GM21786 (cell line): ENCODE data around the gene KCNE4.

ENCODE experiments used
- ATAC-seq: cut with Tn5 transposase; IDR thresholded peaks from one replicate; pipeline ENCODE4 v1.9.1; 2021; ENCODE audit not compliant: unreplicated experiment

Gene KCNE4, protein sequence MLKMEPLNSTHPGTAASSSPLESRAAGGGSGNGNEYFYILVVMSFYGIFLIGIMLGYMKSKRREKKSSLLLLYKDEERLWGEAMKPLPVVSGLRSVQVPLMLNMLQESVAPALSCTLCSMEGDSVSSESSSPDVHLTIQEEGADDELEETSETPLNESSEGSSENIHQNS

DNA sequence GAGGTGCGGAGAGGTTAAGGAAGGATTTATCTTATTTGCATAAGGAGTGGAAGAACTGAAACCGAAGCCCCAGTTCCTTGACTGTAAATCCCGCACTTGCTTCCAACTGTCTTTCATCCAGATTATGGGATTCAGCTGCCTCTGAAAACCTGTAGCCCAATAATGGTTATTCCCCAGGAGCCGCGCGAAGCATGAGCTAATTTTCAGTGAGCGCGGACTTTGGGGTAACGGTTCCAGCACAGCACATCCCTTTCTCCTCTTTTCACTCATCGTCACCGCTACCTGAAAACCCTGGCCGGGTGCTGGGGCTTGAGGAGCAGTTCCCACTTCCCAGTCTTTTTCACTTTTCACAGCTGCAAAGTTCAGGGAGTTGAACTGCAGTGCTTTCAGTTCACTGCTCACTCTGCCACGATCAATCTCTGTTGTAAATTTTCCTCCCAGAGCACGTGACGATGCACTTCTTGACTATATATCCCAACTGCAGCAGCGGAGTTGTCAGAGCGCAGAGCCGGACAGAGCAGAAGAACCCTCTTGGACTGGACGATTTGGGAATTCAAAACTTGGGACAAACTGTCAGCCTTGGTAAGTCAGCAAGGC, at the start of gene KCNE4:
Gene KCNE4, plus strand, starts transcription at position 498 of the 597 bp plus-strand sequence. CDS start 641 bp downstream, outside the sequence.
- ATAC-seq = no peak

DNA sequence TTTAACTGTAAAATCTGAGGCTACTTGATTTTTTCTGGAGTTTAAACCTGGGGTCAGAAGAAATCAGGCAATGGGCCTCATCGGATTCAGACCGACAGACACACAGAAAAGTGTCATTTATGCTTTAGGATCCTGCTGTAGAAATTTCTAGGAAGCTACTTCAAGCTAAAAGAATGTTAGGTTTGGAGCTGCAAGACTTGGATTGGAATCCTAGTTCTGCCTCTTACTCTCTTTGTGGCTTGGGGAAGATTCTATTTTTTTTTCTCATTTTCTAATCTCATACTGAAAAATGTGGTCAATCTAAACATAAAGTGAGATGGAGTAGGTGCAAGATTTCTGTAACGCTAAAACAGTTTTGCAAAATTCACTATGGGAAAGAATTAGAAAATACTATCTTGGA, 48.8 kb upstream of the KCNE4 start:
- no peak for ATAC-seq

DNA sequence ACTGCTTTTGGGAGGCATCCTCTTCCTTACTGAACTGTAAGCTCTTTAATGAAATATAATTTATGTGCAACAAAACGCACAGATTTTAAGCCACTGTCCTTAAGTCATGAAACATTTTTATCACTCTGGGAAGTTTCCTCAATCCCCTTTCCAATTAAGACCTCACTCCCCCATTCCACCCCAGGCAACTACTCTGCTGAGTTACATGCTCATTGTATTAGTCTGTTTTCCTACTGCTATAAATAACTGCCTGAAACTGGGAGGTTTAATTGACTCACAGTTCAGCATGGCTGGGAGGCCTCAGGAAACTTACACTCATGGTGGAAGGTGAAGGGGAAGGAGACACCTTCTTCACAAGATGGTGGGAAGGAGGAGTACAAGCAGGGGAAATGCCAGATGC, 46.5 kb upstream of the KCNE4 start:
- no peak for ATAC-seq

DNA sequence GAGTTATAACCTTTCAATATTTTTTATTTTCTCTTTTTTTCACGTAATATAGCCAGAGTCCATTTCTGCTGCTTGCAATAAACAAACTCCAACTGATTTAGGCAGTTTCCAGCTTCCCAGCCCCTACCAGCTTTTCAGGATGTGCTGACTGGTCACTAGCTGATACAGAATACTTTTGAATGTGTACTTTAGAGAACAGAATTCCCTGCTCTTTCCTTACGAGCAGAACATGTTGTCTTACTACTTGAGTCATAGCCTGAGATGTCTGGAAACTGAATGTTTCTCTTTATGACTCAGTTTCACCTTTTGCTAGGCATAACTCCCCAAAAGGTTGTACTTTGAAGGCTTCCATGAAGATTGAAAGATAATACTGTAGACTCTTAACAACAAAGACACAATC, 44.5 kb upstream of the KCNE4 start:
- no peak for ATAC-seq

DNA sequence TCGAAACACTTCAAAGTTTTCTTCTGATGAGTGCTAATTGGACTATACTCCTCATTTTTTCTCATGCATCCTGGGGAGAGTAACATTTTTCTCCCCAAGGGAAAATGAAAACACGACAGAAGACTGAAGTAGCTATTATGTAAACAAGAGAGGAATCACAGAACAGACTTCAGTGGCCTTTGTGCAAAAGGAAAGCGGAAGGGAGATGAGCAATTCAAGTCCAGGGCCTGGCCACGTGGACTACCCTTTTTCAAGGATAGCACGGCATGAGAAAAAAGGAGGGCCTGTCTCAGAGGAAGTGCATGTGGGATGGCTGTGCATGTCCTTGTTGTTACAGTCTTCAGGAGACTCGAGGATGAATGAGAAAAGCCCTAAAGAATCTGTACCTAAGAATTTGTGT, 43.8 kb upstream of the KCNE4 start:
- no peak for ATAC-seq

DNA sequence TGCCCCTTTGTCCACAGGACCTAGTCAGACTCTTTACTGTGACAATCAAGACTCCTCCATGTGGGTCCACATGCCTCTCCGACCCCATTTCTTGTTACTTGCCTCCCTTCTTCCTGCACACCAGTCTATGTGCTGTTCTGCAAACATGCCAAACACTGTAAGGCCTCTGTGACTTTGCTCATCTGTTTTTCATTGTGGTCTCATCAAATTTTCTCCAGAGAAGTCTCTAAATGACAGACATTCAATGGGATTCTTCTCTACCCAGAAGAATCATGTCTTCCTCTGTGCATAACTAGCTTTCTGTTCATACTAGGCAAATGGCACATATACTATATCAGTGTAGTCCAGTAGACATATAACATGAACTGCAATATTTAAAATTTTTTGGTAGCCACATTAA, 43.0 kb upstream of the KCNE4 start:
- no peak for ATAC-seq

DNA sequence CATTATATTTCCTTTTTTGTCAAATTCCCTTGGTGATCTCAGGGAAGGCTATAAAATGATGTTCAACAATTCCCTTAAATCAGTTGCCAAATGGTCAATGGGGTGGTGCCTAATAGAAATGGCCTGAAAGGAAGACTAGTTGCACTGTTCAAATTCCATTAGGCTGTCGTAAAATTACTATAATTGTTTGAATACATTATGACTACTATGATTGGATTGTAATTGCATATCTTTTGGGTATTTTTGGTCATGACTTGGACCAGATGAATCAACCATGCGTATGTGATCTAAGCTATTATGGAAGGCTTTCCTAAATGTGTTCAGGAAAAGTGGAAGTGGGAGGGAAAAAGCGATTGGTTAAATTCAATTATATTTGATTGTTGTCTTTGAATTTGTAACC, 41.3 kb upstream of the KCNE4 start:
- ATAC-seq = no peak

DNA sequence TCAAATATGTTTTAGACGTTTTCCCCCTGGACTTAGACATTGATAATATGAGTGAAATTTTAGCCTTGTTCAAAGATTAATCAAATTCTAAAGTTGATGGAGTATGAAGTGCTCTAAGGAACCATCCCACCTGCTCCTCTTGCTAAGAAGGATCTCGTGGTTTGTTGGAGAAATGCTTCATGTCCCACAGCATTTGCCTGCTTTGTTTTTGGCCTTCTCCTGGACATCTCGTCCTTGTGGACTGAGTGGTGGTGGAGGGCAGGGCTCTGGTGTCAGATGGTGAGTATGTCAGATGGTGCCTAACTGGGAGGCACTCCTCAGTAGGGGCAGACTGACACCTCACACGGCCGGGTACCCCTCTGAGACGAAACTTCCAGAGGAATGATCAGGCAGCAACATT, 39.7 kb upstream of the KCNE4 start:
- ATAC-seq = no peak

DNA sequence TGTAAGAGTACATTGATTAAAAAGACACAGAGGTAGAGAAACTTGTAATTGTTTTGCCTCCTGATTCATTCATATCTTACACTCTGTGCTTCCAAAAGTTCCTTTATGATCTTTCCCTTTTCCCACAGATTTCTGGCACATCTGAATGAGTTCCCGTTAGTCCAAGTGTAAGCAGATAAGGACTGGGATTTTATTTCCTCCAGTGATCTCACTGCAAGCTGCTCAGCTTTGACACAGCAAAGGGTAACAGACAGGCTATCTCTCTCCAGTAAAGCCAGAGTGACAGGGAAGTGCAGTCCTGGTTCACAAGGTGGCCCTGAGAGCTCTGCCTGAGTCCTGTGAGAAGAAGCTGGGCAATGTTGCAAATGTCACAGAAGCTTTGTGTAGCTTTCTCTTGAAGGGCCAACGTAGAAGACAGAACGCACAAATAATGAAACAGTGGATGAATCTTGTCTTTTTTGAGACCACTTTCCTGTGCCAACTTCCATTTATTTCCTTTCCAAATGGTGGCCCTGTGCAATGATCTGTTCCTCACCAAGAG, 32.5 kb upstream of the KCNE4 start:
- ATAC-seq = no peak

DNA sequence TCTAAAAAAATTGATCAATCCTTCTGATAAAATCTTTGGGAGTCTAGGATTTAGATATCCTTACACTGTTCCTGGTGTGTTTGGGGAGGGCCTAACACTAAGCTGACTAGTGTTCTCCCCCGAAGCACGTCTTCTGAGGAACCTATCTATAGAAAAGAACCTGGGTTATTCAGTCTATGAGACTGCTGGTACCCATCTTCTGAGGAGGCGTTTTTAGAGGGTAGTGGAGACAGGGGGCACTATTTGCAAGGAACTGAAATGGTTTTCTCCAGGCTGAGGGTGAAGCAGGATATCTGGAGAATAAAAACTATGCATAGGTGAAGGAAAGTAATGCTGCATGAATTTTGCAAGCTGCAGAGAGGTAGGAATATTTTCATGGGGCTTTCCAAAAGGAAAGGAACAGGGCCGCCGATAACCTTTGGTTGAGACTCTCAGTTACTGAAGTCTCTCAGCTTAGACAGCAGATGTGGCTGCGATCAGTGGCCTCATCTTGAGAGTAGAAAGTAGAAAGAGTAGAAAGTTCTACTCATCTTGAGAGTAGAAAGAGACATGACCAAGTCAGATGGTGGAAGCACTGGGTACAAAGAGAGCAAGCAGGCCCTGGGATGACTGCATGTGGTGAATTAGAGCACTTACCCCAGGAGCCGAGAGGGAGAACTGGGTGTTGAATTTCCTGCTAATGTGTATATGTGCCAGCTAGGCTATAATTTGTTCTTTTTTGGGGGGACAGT, 31.8 kb upstream of the KCNE4 start:
- ATAC-seq = peak; percentile 97

DNA sequence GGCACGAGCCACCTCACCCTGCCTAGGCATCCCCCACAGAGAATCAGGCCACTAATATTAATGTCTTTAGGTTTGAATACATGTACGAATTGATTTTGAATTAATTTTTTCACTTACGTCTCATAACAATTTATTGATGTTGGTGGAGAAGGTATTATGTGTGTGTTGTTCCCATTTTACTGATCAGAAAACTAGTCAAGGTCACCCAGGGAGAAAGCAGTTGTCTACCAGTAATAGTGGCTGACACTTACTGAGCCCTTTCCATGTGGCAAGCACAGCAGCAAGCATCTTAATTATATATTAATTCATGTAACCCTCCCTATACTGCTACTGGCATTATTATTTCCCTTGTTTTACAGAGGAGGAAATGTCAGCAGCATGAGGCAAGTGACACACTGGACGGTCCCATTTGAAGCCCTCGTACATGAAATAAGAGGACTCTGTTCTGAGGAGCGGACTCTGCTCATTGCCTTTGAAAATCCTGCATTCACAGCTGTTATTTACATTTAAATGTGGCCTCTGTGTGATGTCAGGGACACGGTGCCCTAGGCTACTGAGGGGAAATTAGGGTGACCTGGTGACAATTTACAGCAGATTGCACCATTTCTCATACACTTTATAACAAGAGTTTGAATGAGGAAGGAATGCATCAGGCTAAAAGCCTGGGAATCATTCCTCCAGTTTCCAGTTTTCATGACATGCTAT, 30.9 kb upstream of the KCNE4 start:
- ATAC-seq = no peak

DNA sequence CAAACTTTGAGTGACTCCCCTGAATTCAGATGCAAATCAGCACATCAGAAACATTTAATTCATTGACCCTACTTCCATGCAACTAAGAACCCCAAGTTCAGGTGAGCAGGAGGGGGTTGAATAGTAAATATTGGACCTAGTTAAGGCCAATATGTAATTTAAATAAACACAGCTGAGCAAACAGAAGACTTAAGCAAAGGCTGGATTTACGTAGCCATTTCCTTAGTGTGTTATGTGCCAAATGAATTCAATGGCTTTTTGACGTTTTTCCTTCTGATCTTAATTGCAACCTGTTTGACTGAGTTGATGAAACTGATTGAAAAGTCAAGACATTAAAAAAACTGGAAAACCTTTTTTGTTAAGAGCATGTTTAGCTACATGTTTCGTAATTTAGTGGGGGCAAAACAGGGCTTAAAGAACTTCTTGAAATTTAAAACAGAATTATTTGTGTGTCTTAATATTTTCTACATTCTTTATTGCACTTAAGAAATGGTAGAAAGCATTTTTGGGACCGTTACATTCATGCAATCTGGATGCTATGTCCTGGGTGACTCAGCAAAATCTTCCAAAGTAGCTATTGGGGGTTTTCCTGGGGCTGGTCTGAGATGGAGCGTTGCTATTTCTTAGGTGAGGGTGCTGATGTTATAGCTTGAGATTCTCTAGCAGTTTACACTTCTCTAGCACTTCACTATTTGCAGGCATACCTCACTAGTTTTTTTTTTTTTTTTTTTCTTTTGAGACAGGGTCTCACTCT, 25.5 kb upstream of the KCNE4 start:
- no peak for ATAC-seq

DNA sequence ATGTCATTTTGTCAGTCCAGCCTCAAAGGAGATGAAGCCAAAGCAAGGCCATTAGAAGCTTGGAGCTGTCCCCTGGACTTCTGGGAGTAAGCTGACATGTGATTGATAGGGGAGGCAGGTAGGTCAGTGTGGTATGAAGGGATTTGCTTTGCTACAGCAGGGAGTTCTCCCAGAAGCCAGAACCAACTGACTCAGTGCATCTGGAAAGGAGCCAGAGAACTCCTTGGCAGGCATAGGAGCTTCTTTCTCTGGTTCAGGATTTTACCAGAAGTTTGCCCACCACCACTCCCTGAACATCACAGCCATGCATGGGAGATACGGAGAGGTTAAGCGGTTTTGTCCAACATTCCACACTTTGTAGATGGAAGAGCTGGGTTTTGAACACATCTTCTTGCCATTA, 24.5 kb upstream of the KCNE4 start:
- ATAC-seq = no peak

DNA sequence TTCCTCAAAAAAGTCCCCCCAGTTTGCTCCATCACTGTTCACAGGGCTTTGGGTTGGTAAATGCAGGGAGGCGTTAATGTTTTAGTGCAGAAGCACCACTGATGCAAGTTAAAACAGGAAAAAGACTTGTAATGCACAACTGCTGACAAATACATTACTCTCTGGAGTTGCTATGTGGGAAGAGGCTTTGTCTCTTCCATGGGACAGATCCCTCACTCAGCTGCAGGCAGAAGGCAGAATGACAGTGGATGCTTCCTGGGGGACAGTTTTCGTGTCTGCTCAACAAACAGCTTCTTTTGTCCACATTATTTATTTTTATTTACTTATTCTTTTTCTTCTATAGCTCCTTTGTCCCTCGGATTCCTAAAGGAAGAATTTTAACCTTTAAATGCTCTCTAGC, 22.7 kb upstream of the KCNE4 start:
- no peak for ATAC-seq

DNA sequence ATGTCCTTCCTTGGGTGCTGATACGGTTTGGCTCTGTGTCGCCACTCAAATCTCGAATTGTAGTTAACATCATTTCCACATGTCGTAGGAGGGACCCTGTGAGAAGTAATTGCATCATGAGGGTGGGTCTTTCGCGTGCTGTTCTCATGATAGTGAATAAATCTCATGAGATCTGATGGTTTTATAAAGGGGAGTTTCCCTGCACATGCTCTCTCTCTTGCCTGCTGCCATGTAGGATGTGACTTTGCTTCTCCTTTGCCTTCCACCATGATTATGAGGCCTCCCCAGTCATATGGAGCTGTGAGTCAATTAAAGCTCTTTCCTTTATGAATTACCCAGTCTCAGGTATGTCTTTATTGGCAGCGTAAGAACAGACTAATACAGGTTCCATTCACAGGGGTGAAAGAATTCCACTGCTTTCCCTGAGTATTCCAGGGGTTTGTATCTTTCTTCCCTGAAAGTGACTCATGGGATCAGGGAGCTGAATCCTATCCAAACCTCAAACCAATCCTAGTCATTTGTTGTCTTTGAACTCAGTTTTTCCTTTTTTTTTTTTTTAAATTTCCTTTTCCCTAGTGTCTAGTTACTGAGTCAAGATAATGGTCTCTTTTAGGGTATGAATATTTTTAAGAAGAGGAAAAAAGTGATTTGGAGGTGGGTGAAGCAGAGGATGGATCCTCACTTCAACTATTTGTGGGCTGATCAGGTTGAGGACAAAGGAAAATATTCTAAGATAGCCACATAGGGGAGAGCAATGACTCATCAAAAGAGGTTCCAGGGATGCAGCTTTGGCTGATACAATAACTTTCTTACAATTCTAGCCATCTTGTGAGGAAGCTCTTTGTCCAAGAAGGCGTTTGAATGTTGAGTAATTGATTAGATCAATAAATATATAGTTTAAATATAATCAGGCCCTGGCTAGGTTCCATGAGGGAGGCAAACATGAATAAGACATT, 19.5 kb upstream of the KCNE4 start:
- ATAC-seq = no peak

DNA sequence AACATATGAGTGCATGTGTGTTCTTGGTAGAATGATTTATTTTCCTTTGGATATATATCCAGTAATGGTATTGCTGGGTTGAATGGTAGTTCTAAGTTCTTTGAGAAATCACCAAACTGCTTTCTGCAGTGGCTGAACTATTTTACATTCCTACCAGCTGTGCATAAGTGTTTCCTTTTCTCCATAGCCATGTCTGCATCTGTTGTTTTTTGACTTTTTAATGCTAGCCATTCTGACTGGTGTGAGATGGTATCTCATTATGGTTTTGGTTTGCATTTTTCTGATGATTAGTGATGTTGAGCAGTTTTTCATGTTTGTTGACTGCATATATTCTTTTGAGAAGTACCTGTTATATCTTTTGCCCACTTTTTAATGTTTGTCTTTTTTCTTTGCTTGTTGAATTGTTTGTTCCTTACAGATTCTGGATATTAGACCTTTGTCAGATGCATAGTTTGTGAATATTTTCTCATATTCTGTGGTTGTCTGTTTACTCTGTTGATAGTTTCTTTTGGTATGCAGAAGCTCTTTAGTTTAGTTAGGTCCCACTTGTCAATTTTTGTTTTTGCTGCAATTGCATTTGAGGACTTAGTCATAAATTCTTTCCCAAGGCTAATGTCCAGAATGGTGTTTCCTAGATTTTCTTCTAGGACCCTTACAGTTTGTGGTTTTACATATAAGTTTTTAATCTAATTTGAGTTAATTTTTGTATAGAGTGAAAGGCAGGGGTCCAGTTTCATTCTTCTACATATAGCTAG, 17.6 kb upstream of the KCNE4 start:
- no peak for ATAC-seq

DNA sequence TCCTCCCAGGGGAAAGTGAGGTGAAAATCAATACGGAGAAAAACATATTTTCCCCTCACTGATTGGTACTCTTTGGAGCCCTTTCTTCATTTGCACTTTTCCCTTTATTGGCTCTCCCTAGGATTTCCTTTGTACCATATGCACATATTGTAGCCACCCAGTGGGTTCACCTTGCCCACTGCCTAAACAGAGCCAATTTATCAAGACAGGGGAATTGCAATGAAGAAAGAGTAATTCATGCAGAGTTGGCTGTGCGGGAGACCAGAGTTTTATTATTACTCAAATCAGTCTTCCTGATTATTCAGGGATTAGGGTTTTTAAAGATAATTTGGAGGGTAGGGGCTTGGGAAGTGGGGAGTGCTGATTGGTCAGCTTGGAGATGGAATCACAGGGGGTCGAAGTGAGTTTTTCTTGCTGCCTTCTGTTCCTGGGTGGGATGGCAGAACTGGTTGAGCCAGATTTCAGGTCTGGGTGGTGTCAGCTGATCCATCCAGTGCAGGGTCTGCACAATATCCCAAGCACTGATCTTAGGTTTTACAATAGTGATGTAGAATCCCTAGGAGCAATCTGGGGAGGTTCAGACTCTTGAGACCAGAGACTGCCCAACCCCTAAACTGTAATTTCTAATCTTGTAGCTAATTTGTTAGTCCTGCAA, 15.1 kb upstream of the KCNE4 start:
- no peak for ATAC-seq

DNA sequence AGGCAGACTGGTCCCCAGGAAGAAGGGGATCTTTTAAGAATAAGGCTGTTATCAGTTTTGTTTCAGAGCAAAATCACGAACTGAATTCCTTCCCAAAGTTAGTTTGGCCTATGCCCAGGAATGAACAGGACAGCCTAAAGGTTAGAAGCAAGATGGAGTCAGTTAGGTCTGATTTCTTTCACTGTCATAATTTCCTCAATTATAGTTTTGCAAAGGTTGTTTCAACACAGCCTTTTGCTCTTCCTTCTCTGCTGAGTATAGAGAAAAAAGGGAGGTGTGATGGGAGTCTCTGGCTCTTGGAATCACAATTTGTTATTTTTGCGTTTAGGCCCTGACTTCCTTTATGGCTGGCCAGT, 14.6 kb upstream of the KCNE4 start:
- ATAC-seq = no peak

DNA sequence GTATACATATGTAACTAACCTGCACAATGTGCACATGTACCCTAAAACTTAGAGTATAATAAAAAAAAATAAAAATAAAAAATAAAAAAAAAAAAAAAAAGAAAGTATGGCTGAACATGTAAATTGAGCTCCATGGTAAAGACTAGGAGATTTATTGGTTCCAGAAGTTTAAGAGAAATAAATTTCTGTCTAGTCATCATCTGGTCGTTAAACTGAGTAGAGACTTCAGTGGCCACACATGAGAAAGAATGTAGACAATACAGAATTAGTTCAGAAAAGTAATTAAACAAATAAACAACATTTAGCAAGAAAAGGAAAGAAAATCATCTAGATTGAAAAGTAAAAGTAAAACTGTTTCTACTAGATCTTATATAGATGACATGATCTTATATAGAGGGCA, 12.4 kb upstream of the KCNE4 start:
- ATAC-seq = no peak
